ENCODE data around the gene NPNT. TPM values are rescaled to one million over a fixed set of nuclear protein-coding genes. Genes with fewer than 3 reads are reported as not detected.
A peak's percentile ranks its signal among the peaks of the same experiment; 100 is the strongest.

Gene NPNT
- total RNA-seq, 1 donor from 2014 or later: 15.5 TPM

GRCh38 chr4:106017975-106018374 lies 122.7 kb downstream of the NPNT start:
- no peak for DNase-seq (ENCODE audit: low read depth)

GRCh38 chr4:106019771-106020170 lies 124.5 kb downstream of the NPNT start:
- peak; percentile 75 for DNase-seq (ENCODE audit: low read depth)

Other genes with a start within 250 kb of the NPNT start
- gene INTS12, start 186.8 kb upstream of the NPNT start, total RNA-seq: 28.8 and 28.9 TPM in 2 replicates
- 10.5 and 12.7 TPM in 2 replicates for gene GSTCD, start 186.7 kb upstream of the NPNT start, total RNA-seq

Data from myocyte (in vitro differentiated cells).